Subcutaneous adipose tissue (tissue), 4 donors: ENCODE data around the gene BICD1. TPM values are rescaled to one million over a fixed set of nuclear protein-coding genes. Genes with fewer than 3 reads are reported as not detected.

Source experiments
- total RNA-seq, 4 donors: library from RNA; depleted of rRNA; stranded (reverse); fragments of >200 nt; gene quantifications; one replicate each; pipeline ENCODE4 v1.1.0, GENCODE V29; 2016
- TF ChIP-seq, protein P1 (sequence below): fragments of 450-650 bp; IDR thresholded peaks from one replicate; pipeline ENCODE4 v1.5.1; 2016; ENCODE audit warnings: low read depth, mild to moderate bottlenecking, control low read depth, antibody characterized with exemption, moderate library complexity

BICD1 gene
- total RNA-seq, 4 donors from 2014 or later: 8.2 to 9.6 (median 9.2) TPM

DNA sequence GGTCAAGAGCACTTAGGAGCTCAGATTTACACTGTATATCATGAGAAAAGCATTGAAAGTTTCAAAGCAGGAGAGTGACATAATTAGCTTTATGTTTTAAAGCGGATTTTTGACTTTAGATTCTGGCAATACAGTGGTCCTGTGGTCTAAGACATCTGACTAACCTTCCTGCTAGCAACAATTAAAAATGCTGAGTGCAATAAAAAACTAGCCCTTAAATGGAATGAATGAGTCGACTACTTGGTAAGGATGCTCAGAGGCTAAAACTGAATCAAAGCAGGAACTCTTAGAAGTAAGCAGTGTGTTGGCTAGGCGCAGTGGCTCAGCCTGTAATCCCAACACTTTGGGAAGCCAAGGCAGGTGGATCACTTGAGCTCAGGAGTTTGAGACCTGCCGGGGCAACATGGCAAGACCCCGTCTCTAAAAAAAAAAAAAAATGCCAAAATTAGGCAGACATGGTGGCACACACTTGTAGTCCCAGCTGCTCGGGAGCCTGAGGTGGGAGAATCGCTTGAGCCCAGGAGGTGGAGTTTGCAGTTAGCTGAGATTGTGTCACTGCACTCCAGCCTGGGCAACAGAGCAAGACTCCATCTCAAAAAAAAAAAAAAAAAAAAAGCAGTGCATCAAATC is 18.9 kb downstream of the BICD1 start:
- TF ChIP-seq, protein P1, sequence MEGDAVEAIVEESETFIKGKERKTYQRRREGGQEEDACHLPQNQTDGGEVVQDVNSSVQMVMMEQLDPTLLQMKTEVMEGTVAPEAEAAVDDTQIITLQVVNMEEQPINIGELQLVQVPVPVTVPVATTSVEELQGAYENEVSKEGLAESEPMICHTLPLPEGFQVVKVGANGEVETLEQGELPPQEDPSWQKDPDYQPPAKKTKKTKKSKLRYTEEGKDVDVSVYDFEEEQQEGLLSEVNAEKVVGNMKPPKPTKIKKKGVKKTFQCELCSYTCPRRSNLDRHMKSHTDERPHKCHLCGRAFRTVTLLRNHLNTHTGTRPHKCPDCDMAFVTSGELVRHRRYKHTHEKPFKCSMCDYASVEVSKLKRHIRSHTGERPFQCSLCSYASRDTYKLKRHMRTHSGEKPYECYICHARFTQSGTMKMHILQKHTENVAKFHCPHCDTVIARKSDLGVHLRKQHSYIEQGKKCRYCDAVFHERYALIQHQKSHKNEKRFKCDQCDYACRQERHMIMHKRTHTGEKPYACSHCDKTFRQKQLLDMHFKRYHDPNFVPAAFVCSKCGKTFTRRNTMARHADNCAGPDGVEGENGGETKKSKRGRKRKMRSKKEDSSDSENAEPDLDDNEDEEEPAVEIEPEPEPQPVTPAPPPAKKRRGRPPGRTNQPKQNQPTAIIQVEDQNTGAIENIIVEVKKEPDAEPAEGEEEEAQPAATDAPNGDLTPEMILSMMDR: no peak

DNA sequence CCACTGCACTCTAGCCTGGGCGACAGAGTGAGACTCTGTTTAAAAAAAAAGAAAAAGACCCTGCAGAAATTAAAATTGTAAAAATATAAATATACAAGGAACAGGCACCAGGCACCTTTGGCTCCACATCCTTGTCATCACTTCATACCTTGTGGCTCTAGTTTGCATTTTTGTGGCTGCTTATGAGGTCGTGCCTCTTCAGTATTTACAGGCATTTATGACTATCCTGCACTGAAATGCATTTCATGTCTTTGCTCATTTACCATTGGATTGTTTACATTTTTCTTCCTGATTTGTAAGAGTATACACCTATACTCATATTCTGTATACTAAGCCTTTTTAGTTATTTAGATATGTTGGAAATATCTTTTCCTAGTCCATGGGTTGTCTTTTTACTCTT is 20.1 kb downstream of the BICD1 start:
- TF ChIP-seq, protein P1: no peak

DNA sequence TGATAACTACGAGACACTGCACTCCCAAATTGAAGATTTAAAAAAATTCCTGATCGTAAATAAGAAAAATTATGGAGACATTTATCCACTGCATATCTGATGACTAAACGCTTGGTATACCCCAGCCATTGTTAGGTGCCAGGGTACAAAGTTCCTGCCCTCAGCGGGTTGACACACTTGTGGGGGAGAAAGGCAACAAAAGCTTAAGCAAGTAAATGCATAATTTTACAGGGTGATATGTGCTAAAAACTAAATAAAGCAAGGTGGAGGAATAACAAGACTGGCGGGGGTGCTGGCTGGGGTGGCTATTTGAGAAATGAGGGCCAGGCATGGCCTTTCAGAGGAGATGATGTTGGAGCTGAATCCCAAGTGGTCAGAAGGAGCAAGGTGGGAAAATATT is 25.0 kb downstream of the BICD1 start:
- TF ChIP-seq, protein P1: no peak

DNA sequence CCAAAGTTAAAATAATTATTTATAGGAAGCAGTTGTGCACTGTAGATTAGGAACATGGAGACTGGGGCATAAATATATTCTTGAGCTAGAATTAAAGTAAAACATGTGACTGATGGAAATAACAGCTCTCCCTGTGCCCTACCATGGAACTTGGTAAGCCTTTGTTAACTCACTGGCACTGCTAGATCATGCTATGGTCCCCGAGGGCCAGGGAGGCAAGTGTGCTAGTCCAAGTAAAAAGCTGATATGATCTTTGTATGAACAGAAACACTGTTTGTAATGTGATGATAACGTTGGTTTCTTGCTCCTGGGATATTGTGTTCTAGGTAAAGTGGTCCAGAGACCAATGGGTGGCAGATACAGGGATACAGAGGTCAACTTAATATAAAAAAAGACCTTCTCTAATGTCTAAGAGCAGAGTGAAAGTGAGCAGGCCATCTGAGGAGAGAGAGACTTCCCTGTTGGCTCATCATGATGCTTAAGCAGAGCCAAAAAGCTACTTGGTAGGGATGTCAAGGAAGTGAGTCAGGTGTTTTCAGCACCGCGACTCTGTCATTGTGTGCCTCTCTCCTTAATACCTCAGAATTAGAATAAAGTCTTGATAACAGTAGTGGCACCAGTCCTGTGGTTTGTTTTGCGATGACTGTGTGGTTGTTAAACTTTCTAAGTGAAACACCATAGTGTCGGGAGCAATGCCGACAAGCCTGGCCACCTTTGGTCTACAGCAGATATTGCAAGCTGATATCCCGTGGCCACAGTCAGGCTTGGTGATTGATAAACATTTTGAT is 27.6 kb downstream of the BICD1 start:
- TF ChIP-seq, protein P1: no peak

DNA sequence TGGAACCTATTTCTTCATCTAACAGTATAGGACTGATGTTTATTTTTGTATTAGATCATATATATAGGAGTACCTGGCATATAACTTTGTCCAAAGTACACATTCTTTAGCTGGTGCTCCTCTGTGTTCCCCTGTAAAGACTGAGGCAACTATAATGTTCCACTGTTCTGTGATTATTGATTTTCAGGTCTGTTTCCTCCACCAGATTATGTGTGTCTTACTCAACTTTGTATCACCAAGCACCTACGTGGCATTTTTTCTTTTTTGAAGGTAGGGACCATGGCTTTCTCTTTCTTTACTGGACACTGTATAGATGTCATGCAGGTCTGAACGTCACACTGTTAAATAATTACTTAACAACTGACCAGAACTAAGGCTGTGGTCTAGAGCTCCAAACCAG is 29.3 kb downstream of the BICD1 start:
- TF ChIP-seq, protein P1: no peak

DNA sequence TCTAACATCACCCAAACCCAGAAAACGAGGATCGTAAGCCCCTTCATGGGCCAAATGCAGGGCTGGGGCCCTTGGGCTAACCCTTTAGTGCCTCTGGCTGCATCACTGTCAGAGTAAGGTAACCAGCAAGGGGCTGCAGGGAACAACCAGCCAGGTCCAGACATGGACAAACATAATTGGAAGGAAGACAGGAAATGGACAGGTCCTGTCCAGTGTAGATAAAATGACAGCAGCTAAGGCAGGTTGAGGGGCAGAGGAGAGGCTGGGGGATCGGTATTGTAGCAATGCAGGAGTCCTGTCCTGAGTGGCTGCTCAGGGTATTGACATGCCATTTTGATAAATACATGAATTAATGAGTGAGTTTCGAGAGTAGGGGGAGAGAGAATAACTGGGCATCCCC is 29.8 kb downstream of the BICD1 start:
- TF ChIP-seq, protein P1: no peak

DNA sequence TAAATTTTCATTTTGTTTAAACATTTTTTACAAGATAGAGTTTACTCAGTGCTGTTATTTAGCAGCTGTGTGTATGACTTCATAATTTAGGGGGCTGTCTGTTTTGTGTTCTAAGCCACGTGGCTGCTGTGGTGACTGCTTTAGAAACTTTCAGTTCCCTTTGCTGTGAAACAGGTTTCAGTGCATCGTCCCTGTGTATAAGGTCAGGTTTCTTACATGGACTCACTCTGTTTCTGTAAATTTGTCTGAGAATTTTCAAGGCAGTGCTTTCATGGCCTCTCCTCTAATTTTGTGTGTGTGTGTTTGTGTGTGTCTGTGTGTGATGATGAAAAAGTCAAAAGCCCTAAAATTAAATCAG is 32.4 kb downstream of the BICD1 start:
- TF ChIP-seq, protein P1: no peak
